T-cell (primary cell): ENCODE measurements around the gene CARS1. TPM values are rescaled to one million over a fixed set of nuclear protein-coding genes. Genes with fewer than 3 reads are reported as not detected.

Experiments used
- ATAC-seq, 4 experiments: fragments of 200-7000 bp in 3 of 4; fragments of 150-1000 bp in 1 of 4; cut with Tn5 transposase; replicated peaks in 1 of 4; 1 replicate in 3 of 4; 2 replicates in 1 of 4; pipeline ENCODE4 v1.10.0; 2021; ENCODE audit warnings: moderate library complexity in 3 of 4, mild to moderate bottlenecking in 2 of 4, moderate number of reproducible peaks in 1 of 4
- CTCF ChIA-PET, 2 donors: fragments of 300-600 bp; sonication (Branson Sonifier 250); formaldehyde crosslinking; loops; one replicate each; lab custom pipeline; 2022; ENCODE audit warnings: antibody characterized with exemption in 2 of 2; lab: Charles Lee
- POLR2A ChIA-PET, 2 donors: fragments of 300-600 bp; sonication (Branson Sonifier 250); formaldehyde crosslinking; loops; one replicate each; lab custom pipeline; 2022; ENCODE audit warnings: antibody characterized with exemption in 2 of 2; lab: Charles Lee
- DNase-seq, 35 experiments: peaks; one replicate each; pipeline versions ENCODE4 v3.0.0 to v3.0.0-alpha.2; 2013 to 2023
- H3K27ac ChIP-seq: one replicate; pipeline ENCODE4 v1.5.1; 2013; ENCODE audit warnings: low read length
- H3K27me3 ChIP-seq, 2 experiments: replicated peaks in 1 of 2; 1 replicate in 1 of 2; 2 replicates in 1 of 2; pipeline versions ENCODE4 v1.6.1 to v1.7.0; 2013; ENCODE audit warnings: low read length in 1 of 2, mixed read lengths in 1 of 2; ENCODE audit not compliant: control insufficient read depth in 2 of 2, insufficient read depth in 2 of 2; ENCODE audit errors: extremely low read depth in 1 of 2
- H3K36me3 ChIP-seq, 2 donors: 1 replicate in 1 of 2; 2 replicates in 1 of 2; pipeline versions ENCODE4 v1.6.1 to v1.7.0; 2013; ENCODE audit warnings: low read length in 1 of 2; ENCODE audit not compliant: control insufficient read depth in 2 of 2, insufficient read depth in 1 of 2; ENCODE audit errors: extremely low read depth in 1 of 2
- H3K4me1 ChIP-seq, 2 experiments: 1 replicate in 1 of 2; 2 replicates in 1 of 2; pipeline versions ENCODE4 v1.6.1 to v1.7.0; 2013; ENCODE audit warnings: low read length in 2 of 2, mixed read lengths in 1 of 2; ENCODE audit not compliant: insufficient read depth in 2 of 2, control insufficient read depth in 1 of 2; ENCODE audit errors: extremely low read depth in 1 of 2
- H3K4me3 ChIP-seq, 2 donors: 1 replicate in 1 of 2; 2 replicates in 1 of 2; pipeline versions ENCODE4 v1.5.1 to v1.7.0; 2013; ENCODE audit warnings: mild to moderate bottlenecking in 2 of 2, low read length in 1 of 2, moderate library complexity in 1 of 2; ENCODE audit not compliant: control insufficient read depth in 1 of 2; ENCODE audit errors: extremely low read depth in 1 of 2
- H3K9me3 ChIP-seq: 2 replicates; pipeline ENCODE4 v1.7.0; 2013
- H3K27ac Mint-ChIP-seq, 2 donors: one replicate each; pipeline ENCODE4 v1.8.0; 2020 to 2021; ENCODE audit warnings: mild to moderate bottlenecking in 2 of 2, mixed read lengths in 2 of 2
- H3K27me3 Mint-ChIP-seq, 2 donors: one replicate each; pipeline ENCODE4 v1.8.0; 2021 to 2022; ENCODE audit warnings: mixed read lengths in 2 of 2
- H3K36me3 Mint-ChIP-seq: one replicate; pipeline ENCODE4 v1.8.0; 2021; ENCODE audit warnings: mixed read lengths
- H3K4me1 Mint-ChIP-seq, 3 donors: one replicate each; pipeline ENCODE4 v1.8.0; 2020 to 2022; ENCODE audit warnings: mixed read lengths in 3 of 3, mild to moderate bottlenecking in 1 of 3
- H3K4me3 Mint-ChIP-seq, 3 donors: one replicate each; pipeline ENCODE4 v1.8.0; 2020 to 2022; ENCODE audit warnings: mild to moderate bottlenecking in 3 of 3, mixed read lengths in 3 of 3, moderate library complexity in 3 of 3
- H3K9me3 Mint-ChIP-seq, 3 donors: one replicate each; pipeline ENCODE4 v1.8.0; 2020 to 2022; ENCODE audit warnings: mixed read lengths in 3 of 3
- WGBS: methylation state at CpG from one replicate; pipeline ENCODE4 v1.1.5; 2013; ENCODE audit warnings: missing lambda C conversion rate; ENCODE audit not compliant: insufficient coverage; 5-methylcytosine and 5-hydroxymethylcytosine counted together
- total RNA-seq, 35 experiments: library from RNA in 6 of 35; stranded (reverse) in 6 of 35; fragments of 120-200 nt in 1 of 35; gene quantifications; one replicate each; pipeline versions ENCODE4 v1.2.1 to v1.2.4 and lab custom pipeline; 2013 to 2026

CARS1 gene
- total RNA-seq, 5 donors from 2014 or later (not counting 1 experiment from before 2014, with no cell fraction given) = 45.3 to 113 (median 109) TPM

DNA sequence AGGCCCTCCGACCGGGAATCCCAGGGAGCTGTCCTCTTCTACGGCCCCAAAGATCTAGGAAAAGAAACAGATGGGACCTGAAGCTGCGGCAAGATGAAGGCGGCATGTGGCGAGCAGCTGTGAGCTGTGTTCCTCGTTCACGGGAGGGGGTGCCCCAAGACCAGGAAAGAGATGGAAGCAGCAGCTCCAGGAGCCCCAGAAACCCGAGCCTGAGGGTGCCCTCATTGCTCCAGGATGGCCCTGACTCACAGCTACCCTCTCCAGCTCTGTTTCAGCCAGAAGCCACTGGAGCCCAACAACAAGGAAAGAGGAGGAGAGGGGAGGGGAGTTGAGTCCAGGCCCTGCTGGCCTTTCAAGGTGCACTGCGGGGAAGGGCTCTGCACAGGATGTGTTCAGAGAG is 41.4 kb downstream of the CARS1 start:
- no peaks in the 10 kb centered on the region for H3K27me3 Mint-ChIP-seq
- CTCF ChIA-PET = interaction anchor here (0.6 to 2.5 kb wide), 4 partner anchors 31 to 75 kb away, joined by 3 to 20 read pairs (median 3); no protein-coding TSS in a partner anchor
- no peaks in the 10 kb centered on the region for H3K9me3 Mint-ChIP-seq
- H3K4me1 Mint-ChIP-seq = peaks cover 47 to 81% (median 59%) of the 10 kb centered on the region in 3 donors
- DNase-seq = no peak
- POLR2A ChIA-PET = interaction anchor here (0.7 kb wide), 2 partner anchors 87 to 134 kb away, joined by 4 to 6 read pairs; partner anchors contain the start of gene PHLDA2 (in 1 of the 2)
- peak overlapping the region in 1 of 3 donors; percentile 72 for H3K4me3 Mint-ChIP-seq
- WGBS = 95% methylated on average over 9 of the region's 10 CpGs
- Histone ChIP-seq H3K36me3 (peaks cover 17 to 59% of the 10 kb centered on the region in 2 donors), H3K4me1 (peaks cover 19 to 73% of the 10 kb centered on the region in 2 experiments), H3K27ac (peak overlapping the region; percentile 78), H3K9me3 (no peaks in the 10 kb centered on the region), H3K27me3 (no peaks in the 10 kb centered on the region), H3K4me3 (no peak overlapping the region)
- peaks cover 40% of the 10 kb centered on the region for H3K36me3 Mint-ChIP-seq
- peak overlapping the region; percentile 94 to 96 for H3K27ac Mint-ChIP-seq
- ATAC-seq = no peak

DNA sequence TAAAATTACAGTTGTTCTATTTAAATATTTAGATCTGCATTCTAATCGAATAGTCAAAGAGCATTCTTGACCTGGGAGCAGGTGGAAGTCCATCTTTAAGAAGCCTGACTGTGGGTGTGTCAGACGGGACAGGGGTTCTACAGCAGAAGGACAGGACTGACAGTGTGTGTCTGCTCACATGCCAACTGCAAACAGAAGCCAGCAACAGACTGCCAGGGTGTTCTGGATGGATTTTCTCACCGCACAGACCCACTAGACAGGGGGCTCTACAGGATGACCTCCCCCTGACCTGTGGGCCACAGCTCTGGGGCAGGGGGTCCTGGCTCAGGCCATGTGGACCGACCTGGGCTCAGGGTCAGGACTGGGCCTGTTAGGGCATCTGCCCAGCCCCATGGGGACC is 42.3 kb downstream of the CARS1 start:
- ATAC-seq = peak in 1 of 4 experiments; percentile 15
- POLR2A ChIA-PET = interaction anchor here (0.6 to 1.3 kb wide), 6 partner anchors 23 to 82 kb away, joined by 3 to 16 read pairs (median 3); partner anchors contain the start of gene NAP1L4 (in 2 of the 2)
- H3K4me1 ChIP-seq = peaks cover 19 to 76% of the 10 kb centered on the region in 2 experiments

GRCh38 chr11:3014057-3014938 is 42.9 kb downstream of the CARS1 start:
- peaks cover 40 to 83% (median 59%) of the 10 kb centered on the region in 3 donors for H3K4me1 Mint-ChIP-seq
- no peaks in the 10 kb centered on the region for H3K27me3 Mint-ChIP-seq
- ChIA-PET POLR2A (interaction anchor here (0.6 to 1.3 kb wide), 8 partner anchors 22 to 81 kb away, joined by 3 to 16 read pairs (median 3); partner anchors contain the start of gene NAP1L4 (in 2 of the 2)), CTCF (interaction anchor here (0.6 to 2.5 kb wide), 16 partner anchors 9 to 614 kb away, joined by 3 to 20 read pairs (median 3); partner anchors contain the start of genes NAP1L4 (in 1 of the 2) and ZNF195 (in 1 of the 2))
- H3K4me3 ChIP-seq = peak overlapping the region in 1 of 2 donors; percentile 23
- peaks cover 19 to 81% of the 10 kb centered on the region in 2 experiments for H3K4me1 ChIP-seq
- no peaks in the 10 kb centered on the region for H3K9me3 Mint-ChIP-seq
- no peaks in the 10 kb centered on the region for H3K9me3 ChIP-seq
- peak overlapping the region; percentile 94 to 96 for H3K27ac Mint-ChIP-seq
- H3K4me3 Mint-ChIP-seq = peak overlapping the region; percentile 62 to 72 (median 63)
- DNase-seq (peak; percentile 68 to 95 (median 84)), ATAC-seq (peak; percentile 88 to 92 (median 92))
- H3K27ac ChIP-seq = peak overlapping the region; percentile 78
- H3K36me3 Mint-ChIP-seq = peaks cover 42% of the 10 kb centered on the region
- no peaks in the 10 kb centered on the region for H3K27me3 ChIP-seq
- WGBS = 0% methylated on average over 7 of the region's 16 CpGs
- H3K36me3 ChIP-seq = peaks cover 20 to 59% of the 10 kb centered on the region in 2 donors

More for the DNA sequence above, 42.3 kb downstream of the CARS1 start:
- H3K4me3 ChIP-seq = peak overlapping the region in 1 of 2 donors; percentile 23
- CTCF ChIA-PET = interaction anchor here (0.7 to 2.5 kb wide), 13 partner anchors 9 to 77 kb away, joined by 3 to 20 read pairs (median 3); partner anchors contain the start of gene NAP1L4 (in 1 of the 2)
- Mint-ChIP-seq H3K4me3 (peak overlapping the region; percentile 62 to 72 (median 63)), H3K27me3 (no peaks in the 10 kb centered on the region), H3K4me1 (peaks cover 42 to 81% (median 57%) of the 10 kb centered on the region in 3 donors), H3K27ac (peak overlapping the region; percentile 94 to 96), H3K36me3 (peaks cover 41% of the 10 kb centered on the region), H3K9me3 (no peaks in the 10 kb centered on the region)
- peak in 3 of 35 experiments; percentile 15 to 25 (median 20) for DNase-seq
- no peaks in the 10 kb centered on the region for H3K9me3 ChIP-seq
- no peaks in the 10 kb centered on the region for H3K27me3 ChIP-seq
- H3K27ac ChIP-seq = peak overlapping the region; percentile 78
- peaks cover 17 to 60% of the 10 kb centered on the region in 2 donors for H3K36me3 ChIP-seq
- WGBS = 93% methylated on average over 2 of the region's 4 CpGs

- H3K9me3 ChIP-seq = no peaks in the 10 kb centered on the region
- H3K27me3 Mint-ChIP-seq = no peaks in the 10 kb centered on the region
- ChIA-PET POLR2A (interaction anchor here (0.5 to 0.6 kb wide), 2 partner anchors 130 to 449 kb away, joined by 3 to 7 read pairs; no protein-coding TSS in a partner anchor), CTCF (interaction anchor here (0.6 to 0.7 kb wide), 2 partner anchors 28 to 33 kb away, joined by 4 to 12 read pairs; no protein-coding TSS in a partner anchor)
- H3K4me3 Mint-ChIP-seq = no peak overlapping the region
- peaks cover 38 to 73% (median 47%) of the 10 kb centered on the region in 3 donors for H3K4me1 Mint-ChIP-seq
- peak overlapping the region in 1 of 2 donors; percentile 96 for H3K27ac Mint-ChIP-seq
- H3K36me3 Mint-ChIP-seq = peaks cover 41% of the 10 kb centered on the region
- ATAC-seq (no peak), DNase-seq (no peak)
- no peaks in the 10 kb centered on the region for H3K27me3 ChIP-seq
- no peak overlapping the region for H3K27ac ChIP-seq
- H3K4me1 ChIP-seq = peaks cover 19 to 72% of the 10 kb centered on the region in 2 experiments
- peaks cover 13 to 49% of the 10 kb centered on the region in 2 donors for H3K36me3 ChIP-seq
- H3K4me3 ChIP-seq = no peak overlapping the region
- no peaks in the 10 kb centered on the region for H3K9me3 Mint-ChIP-seq
- WGBS = 97% methylated on average over 22 of the region's 31 CpGs
Measured at GRCh38 chr11:3011891-3012885, 45.0 kb downstream of the CARS1 start.

GRCh38 chr11:3010521-3011275 is 46.5 kb downstream of the CARS1 start:
- H3K36me3 Mint-ChIP-seq = peaks cover 45% of the 10 kb centered on the region
- CTCF ChIA-PET = no interaction called here
- no peaks in the 10 kb centered on the region for H3K27me3 Mint-ChIP-seq
- no peaks in the 10 kb centered on the region for H3K9me3 Mint-ChIP-seq
- Histone ChIP-seq H3K27ac (peak overlapping the region; percentile 4), H3K9me3 (no peaks in the 10 kb centered on the region), H3K27me3 (no peaks in the 10 kb centered on the region), H3K4me3 (no peak overlapping the region), H3K36me3 (peaks cover 11 to 54% of the 10 kb centered on the region in 2 donors), H3K4me1 (peaks cover 16 to 57% of the 10 kb centered on the region in 2 experiments)
- H3K4me1 Mint-ChIP-seq = peaks cover 35 to 60% (median 36%) of the 10 kb centered on the region in 3 donors
- ATAC-seq (no peak), DNase-seq (no peak)
- peak overlapping the region; percentile 67 to 80 for H3K27ac Mint-ChIP-seq
- WGBS = 90% methylated on average over 13 of the region's 13 CpGs
- H3K4me3 Mint-ChIP-seq = peak overlapping the region in 1 of 3 donors; percentile 38
- POLR2A ChIA-PET = interaction anchor here in 1 of 2 donors (0.6 kb wide), 1 partner anchor 27 kb away, joined by 6 read pairs; no protein-coding TSS in a partner anchor
